Raji (cell line): ENCODE results near the gene DNAJC30.

Source experiments
- POLR2A ChIP-seq: IDR thresholded peaks from 2 replicates; pipeline ENCODE4 v1.6.1; 2011; ENCODE audit warnings: low read depth, low read length, control low read depth; ENCODE audit not compliant: insufficient read depth

The DNAJC30 gene

GRCh38 chr7:73669288-73669701, 14.0 kb downstream of the DNAJC30 start:
- TF ChIP-seq POLR2A, result no peak

DNA sequence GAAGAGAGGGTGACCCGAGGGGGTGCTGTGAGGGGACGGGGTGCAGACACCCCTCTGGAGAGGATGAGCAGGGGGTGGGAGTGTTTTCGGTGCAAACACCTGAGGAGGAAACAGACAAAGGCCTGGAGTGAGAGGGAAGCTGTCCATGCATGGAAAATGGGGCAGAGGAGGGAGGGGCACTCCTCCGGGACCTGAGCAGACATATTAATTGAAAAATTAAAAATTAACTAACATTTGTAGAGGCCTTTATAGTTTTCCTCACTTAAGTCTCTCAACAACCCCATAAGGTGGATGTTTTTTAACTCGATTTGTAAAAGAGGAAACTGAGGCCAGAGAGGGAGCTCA, 14.4 kb downstream of the DNAJC30 start:
- no peak for TF ChIP-seq POLR2A

- TF ChIP-seq POLR2A, result no peak
These were observed 15.0 kb downstream of the DNAJC30 start for GRCh38 chr7:73668103-73668885.

DNA sequence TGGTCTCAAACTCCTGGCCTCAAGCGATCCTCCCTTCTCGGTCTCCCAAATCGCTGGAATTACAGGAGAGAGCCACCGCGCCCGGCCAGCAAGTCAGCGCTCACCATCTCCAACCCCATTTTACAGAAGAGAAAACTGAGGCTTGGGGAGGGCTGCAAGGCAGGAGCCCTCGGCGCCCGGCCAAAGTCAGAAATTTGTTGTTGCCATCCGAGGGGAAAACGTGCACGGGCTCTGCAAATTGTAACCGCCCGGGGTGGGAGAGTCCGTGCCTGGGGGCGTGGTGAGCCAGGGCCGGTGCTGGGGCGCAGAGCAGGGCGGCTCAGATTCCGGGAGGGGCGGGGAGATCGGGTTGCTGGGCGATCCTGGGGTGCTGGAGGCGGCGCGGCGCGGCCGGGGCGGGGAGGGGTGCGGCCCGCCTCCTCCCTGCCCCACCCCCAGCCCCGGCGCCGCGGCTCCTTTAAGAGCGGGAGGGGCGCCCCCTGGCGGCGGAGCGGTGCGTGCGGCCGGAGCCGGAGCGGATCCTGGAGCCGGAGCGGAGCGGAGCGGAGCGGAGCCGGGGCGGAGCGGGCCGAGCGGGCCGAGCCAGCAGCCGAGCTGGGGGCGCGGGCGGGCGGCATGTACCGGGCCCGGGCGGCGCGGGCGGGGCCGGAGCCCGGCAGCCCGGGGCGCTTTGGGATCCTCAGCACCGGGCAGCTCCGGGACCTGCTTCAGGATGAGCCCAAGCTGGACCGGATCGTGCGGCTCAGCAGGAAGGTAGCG, 15.7 kb downstream of the DNAJC30 start, which contains the start of gene VPS37D:
Gene VPS37D, plus strand, starts transcription at position 488 of the 759 bp plus-strand sequence. Its CDS starts 128 bp downstream, at position 616.
- TF ChIP-seq POLR2A, result no peak

- no peak for TF ChIP-seq POLR2A
These were observed 20.2 kb downstream of the DNAJC30 start for GRCh38 chr7:73663033-73663432.

DNA sequence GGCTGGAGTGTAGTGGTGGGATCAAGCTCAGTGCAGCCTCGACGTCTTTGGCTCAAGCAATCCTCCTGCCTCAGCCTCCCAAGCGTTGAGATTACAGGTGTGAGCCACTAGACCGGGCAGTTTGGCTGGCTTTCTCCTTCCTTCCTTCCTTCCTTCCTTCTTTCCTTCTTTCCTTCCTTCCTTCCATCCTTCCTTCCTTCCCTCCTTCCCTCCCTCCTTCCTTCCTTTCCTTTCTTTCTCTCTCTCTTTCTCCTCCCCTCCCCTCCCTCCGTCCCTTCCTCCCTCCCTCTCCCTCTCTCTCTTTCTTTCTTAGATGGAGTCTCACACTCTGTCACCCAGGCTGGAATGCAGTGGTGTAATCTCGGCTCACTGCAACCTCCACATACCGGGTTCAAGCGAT, 23.3 kb downstream of the DNAJC30 start:
- no peak for TF ChIP-seq POLR2A

DNA sequence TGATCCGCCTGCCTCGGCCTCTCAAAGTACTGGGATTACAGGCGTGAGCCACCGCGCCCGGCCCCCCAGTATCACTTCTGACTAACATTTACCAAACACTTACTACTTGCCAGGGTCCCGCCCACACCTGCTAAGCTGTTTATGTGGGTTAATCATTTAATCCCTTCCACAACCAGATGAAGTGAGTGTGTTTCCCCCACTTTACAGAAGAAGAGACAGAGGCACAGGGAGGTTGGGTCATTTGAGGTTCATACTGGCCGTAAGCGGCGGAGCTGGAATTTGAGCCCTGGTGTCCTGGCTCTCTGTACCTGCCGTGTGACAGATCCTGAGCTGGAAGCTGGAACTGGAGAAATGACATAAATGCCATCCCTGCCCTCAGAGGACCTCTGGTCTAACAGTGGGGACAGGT, 30.7 kb downstream of the DNAJC30 start:
- no peak for TF ChIP-seq POLR2A

DNA sequence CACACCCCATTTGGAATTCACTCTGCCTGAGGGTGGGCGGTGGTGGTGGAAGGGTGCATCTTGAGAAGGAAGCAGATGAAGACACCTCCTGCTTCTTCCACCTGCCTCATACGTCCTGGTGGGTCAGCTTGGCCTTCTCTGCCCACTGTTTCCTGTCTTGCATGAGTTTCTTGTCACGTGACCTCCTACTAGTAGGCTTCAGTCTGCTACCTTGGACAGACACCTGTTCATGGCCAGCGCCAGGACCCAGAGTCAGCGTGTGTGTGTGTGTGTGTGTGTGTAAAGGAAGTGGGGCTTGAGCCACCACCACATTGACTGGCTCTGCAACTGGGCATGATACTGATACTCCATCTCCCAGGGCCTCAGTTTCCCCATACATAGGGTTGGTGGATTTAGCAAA, 32.7 kb downstream of the DNAJC30 start:
- no peak for TF ChIP-seq POLR2A

- no peak for TF ChIP-seq POLR2A
These were observed 33.7 kb downstream of the DNAJC30 start for GRCh38 chr7:73649576-73649975.

- TF ChIP-seq POLR2A, result no peak
These were observed 34.5 kb downstream of the DNAJC30 start for GRCh38 chr7:73648593-73649332.

DNA sequence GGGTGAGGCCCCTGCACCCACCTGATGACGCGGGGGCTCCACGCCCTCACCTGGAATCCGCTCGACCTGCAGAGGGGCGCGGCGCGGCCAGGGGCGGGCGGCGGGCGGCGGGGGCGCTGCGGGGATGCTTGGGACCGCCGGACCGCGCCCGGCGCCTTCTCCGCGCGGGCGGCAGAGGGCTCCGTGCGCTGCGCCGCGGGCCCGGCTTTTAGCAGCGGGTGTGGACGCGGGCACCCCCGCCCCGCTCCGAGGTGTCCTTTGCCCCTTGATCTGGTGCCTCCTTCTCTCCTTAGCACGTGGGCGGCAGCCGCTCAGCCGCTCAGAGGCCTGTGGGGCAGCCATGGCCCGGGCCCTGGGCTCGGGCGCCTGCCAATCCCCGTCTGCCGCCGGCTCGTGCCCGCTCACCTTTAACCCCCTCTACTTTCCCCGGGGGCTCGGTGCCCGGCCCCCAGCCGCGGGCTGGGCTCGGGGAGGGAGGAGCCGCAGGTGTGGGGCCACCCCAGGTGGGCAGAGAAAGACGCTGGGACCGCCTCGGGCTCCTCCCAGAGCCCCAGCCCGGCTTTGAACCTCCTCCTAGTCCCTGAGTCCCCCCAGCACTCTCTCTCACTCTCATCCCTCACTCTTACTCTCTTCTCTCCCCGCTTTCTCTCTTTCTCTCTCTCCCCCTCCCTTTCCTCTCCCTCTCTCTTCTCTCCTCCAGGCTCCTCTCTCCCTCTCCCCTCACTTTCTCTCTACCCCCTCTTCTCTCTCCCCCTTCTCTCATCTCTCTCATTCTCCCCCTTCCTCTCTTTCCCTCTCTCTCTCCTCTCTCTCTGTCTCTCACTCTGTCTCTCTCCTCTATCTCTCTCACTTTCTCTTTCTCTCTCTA, 35.3 kb downstream of the DNAJC30 start:
- no peak for TF ChIP-seq POLR2A

GRCh38 chr7:73646785-73647724, 36.2 kb downstream of the DNAJC30 start:
- no peak for TF ChIP-seq POLR2A

- no peak for TF ChIP-seq POLR2A
These were observed 37.5 kb downstream of the DNAJC30 start for GRCh38 chr7:73645643-73646174.
